K562 (cell line): ENCODE results near the gene C1QTNF8. TPM values are rescaled to one million over a fixed set of nuclear protein-coding genes. Genes with fewer than 3 reads are reported as not detected.

Experiments
- ATAC-seq: fragments of 200-7000 bp; cut with Tn5 transposase; 3 replicates; pipeline ENCODE4 v1.9.1; 2020; ENCODE audit warnings: moderate library complexity
- BruUV-seq: library from RNA; stranded (reverse); fragments of 400-500 nt; replicated peaks from 2 replicates; lab custom pipeline; 2021; lab: Mats Ljungman, UMichigan
- CTCF ChIA-PET: fragments of 300-600 bp; formaldehyde crosslinking; extraction: SDS; loops from one replicate; lab custom pipeline; 2021; ENCODE audit warnings: low intra/inter-chr PET ratio; lab: Yijun Ruan, JAX
- POLR2A ChIA-PET: fragments of 300-600, 350-650 bp; sonication (Branson Sonifier 250); formaldehyde crosslinking; extraction: SDS; loops from one replicate; lab custom pipeline; 2021; ENCODE audit warnings: antibody characterized with exemption, inconsistent platforms; lab: Yijun Ruan, JAX
- DNase-seq, 4 experiments: peaks; one replicate each; pipeline versions ENCODE4 v3.0.0 to v3.0.0-alpha.2; 2011 to 2018; ENCODE audit warnings: low spot score in 3 of 4, mixed read lengths in 3 of 4; ENCODE audit errors: extremely low read depth in 1 of 4
- FAIRE-seq: peaks from 2 replicates; lab custom pipeline; 2011; peaks lifted over from hg19 to GRCh38; lab: Jason Lieb, UNC
- H2AFZ ChIP-seq: 2 replicates; pipeline ENCODE4 v1.6.0; 2011; ENCODE audit warnings: low read depth, low read length, control low read depth, inconsistent platforms
- H3K27ac ChIP-seq: fragments of 200-600 bp; 3 replicates; pipeline ENCODE4 v1.8.0; 2011; ENCODE audit warnings: low read depth, mild to moderate bottlenecking, control low read depth, inconsistent platforms, low read length, moderate library complexity, mixed read lengths; ENCODE audit errors: extremely low read depth
- H3K27me3 ChIP-seq, 2 experiments: fragments of 300-600 bp in 1 of 2; 2 replicates in 1 of 2; 3 replicates in 1 of 2; pipeline versions ENCODE4 v1.6.0 to v1.8.0; 2011; ENCODE audit warnings: inconsistent platforms in 2 of 2, low read length in 2 of 2, mild to moderate bottlenecking in 1 of 2, mixed read lengths in 1 of 2, moderate library complexity in 1 of 2; ENCODE audit not compliant: control insufficient read depth in 2 of 2, insufficient read depth in 2 of 2
- H3K36me3 ChIP-seq: fragments of 300-600 bp; 3 replicates; pipeline ENCODE4 v1.8.0; 2011; ENCODE audit warnings: mild to moderate bottlenecking, low read length, inconsistent platforms; ENCODE audit not compliant: control insufficient read depth, insufficient read depth
- H3K4me1 ChIP-seq, 2 experiments: fragments of 200-600 bp in 1 of 2; replicated peaks in 1 of 2; 2 replicates in 1 of 2; 3 replicates in 1 of 2; pipeline versions ENCODE4 v1.5.1 to v1.8.0; 2011; ENCODE audit warnings: inconsistent platforms in 2 of 2, low read length in 2 of 2, mild to moderate bottlenecking in 1 of 2, mixed read lengths in 1 of 2, moderate library complexity in 1 of 2; ENCODE audit not compliant: control insufficient read depth in 2 of 2, insufficient read depth in 2 of 2
- H3K4me2 ChIP-seq: 2 replicates; pipeline ENCODE4 v1.6.1; 2011; ENCODE audit warnings: low read length, control low read depth, inconsistent platforms, mixed read lengths; ENCODE audit not compliant: insufficient read depth
- H3K4me3 ChIP-seq: fragments of 200-600 bp; sonication (generic), shearing (Covaris generic); 2 replicates; pipeline ENCODE4 v1.5.1; 2016; ENCODE audit warnings: control low read depth, inconsistent platforms
- H3K79me2 ChIP-seq: fragments of 200-600 bp; 3 replicates; pipeline ENCODE4 v1.8.0; 2011; ENCODE audit warnings: low read length, inconsistent platforms; ENCODE audit not compliant: control insufficient read depth, insufficient read depth
- H3K9ac ChIP-seq, 2 experiments: 2 replicates each; pipeline versions ENCODE4 v1.6.0 to v1.6.1; 2011; ENCODE audit warnings: low read depth in 2 of 2, low read length in 2 of 2, control low read depth in 1 of 2, inconsistent platforms in 1 of 2, mild to moderate bottlenecking in 1 of 2, mixed read lengths in 1 of 2; ENCODE audit not compliant: insufficient read depth in 1 of 2
- H3K9me1 ChIP-seq: one replicate; pipeline ENCODE4 v1.6.0; 2011; ENCODE audit warnings: inconsistent platforms, mild to moderate bottlenecking, low read length, moderate library complexity; ENCODE audit not compliant: control insufficient read depth, insufficient read depth
- H3K9me3 ChIP-seq: replicated peaks from 2 replicates; pipeline ENCODE4 v1.5.1; 2011; ENCODE audit warnings: low read depth, low read length, inconsistent platforms; ENCODE audit not compliant: control insufficient read depth, insufficient read depth
- H4K20me1 ChIP-seq: replicated peaks from 2 replicates; pipeline ENCODE4 v1.6.1; 2011; ENCODE audit warnings: low read length, inconsistent platforms, mixed read lengths; ENCODE audit not compliant: control insufficient read depth, insufficient read depth
- CAMTA2 ChIP-seq: fragments of 250-450 bp; sonication (Bioruptor Pico); conservative IDR thresholded peaks from 2 replicates; pipeline ENCODE4 v1.5.1; 2022
- FOXK1 ChIP-seq: sonication (generic); formaldehyde crosslinking; IDR thresholded peaks from 2 replicates; pipeline ENCODE4 v1.8.0; 2022; ENCODE audit warnings: missing genetic modification reagents, mild to moderate bottlenecking, borderline replicate concordance
- GABPB2 ChIP-seq: fragments of 250-450 bp; sonication (Bioruptor Pico); conservative IDR thresholded peaks from 2 replicates; pipeline ENCODE4 v1.5.1; 2021; ENCODE audit warnings: mild to moderate bottlenecking
- GMEB1 ChIP-seq: fragments of 250-450 bp; sonication (Bioruptor Pico); IDR thresholded peaks from 2 replicates; pipeline ENCODE4 v1.4.0; 2020; ENCODE audit warnings: mild to moderate bottlenecking
- JUNB ChIP-seq: fragments of 450-650 bp; formaldehyde crosslinking; conservative IDR thresholded peaks from 2 replicates; pipeline ENCODE4 v1.4.0; 2020; ENCODE audit warnings: mild to moderate bottlenecking
- NELFE ChIP-seq: IDR thresholded peaks from 2 replicates; pipeline ENCODE4 v1.6.1; 2011; ENCODE audit warnings: mild to moderate bottlenecking; ENCODE audit not compliant: insufficient read depth, insufficient read length
- NR3C1 ChIP-seq: sonication (generic); formaldehyde crosslinking; IDR thresholded peaks from 2 replicates; pipeline ENCODE4 v1.8.1; 2022; ENCODE audit warnings: missing genetic modification reagents
- SRSF1 ChIP-seq: fragments of 200-400 bp; formaldehyde crosslinking; IDR thresholded peaks from 2 replicates; pipeline ENCODE4 v1.6.1; 2017; ENCODE audit warnings: mild to moderate bottlenecking, low read depth, low read length, moderate library complexity
- TAF15 ChIP-seq: fragments of 200-400 bp; formaldehyde crosslinking; IDR thresholded peaks from 2 replicates; pipeline ENCODE4 v1.6.1; 2017; ENCODE audit warnings: mild to moderate bottlenecking, low read depth, low read length, moderate library complexity
- ZBTB8A ChIP-seq: fragments of 450-650 bp; IDR thresholded peaks from 2 replicates; pipeline ENCODE4 v1.6.1; 2018; ENCODE audit warnings: mild to moderate bottlenecking, moderate library complexity; ENCODE audit not compliant: partially characterized antibody
- ZFP1 ChIP-seq: fragments of 450-650 bp; formaldehyde crosslinking; IDR thresholded peaks from 2 replicates; pipeline ENCODE4 v1.4.0; 2020; ENCODE audit warnings: mild to moderate bottlenecking, mixed read lengths
- ZNF133 ChIP-seq: fragments of 250-450 bp; sonication (Bioruptor Pico); IDR thresholded peaks from 2 replicates; pipeline ENCODE4 v1.4.0; 2020; ENCODE audit warnings: mild to moderate bottlenecking
- WGBS: fragments of 100-300 bp; shearing (Covaris generic); methylation state at CpG from one replicate; pipeline ENCODE4 v1.1.6; 2016; ENCODE audit warnings: low coverage, mixed read lengths; ENCODE audit not compliant: insufficient coverage; ENCODE audit errors: missing lambda C conversion rate; 5-methylcytosine and 5-hydroxymethylcytosine counted together
- in situ Hi-C: fragments of 300-500 bp; cut with MboI; formaldehyde crosslinking; loops from 4 replicates; pipeline ENCODE4 v1.15.0; 2018; ENCODE audit warnings: inconsistent platforms, mixed read lengths
- intact Hi-C: fragments of 100-400 bp; cut with micrococcal nuclease; formaldehyde crosslinking; loops from 2 replicates; pipeline ENCODE4 v1.14.2; 2022
- polyA plus RNA-seq, 8 experiments: library from polyadenylated mRNA; depleted of rRNA in 4 of 8; stranded (reverse) in 5 of 8; unstranded in 3 of 8; fragments of >200 nt; fragmentation: Nextera tagmentation in 2 of 8; fragmentation: Illumina TruSeq in 1 of 8; extraction: Ambion mirVana in 2 of 8; extraction: Trizol in 1 of 8; gene quantifications; 2 replicates each; pipeline versions ENCODE4 v1.2.1 to v1.2.3, GENCODE V29; 2011 to 2014; ENCODE audit warnings: inconsistent platforms in 1 of 8, missing spikeins in 1 of 8
- total RNA-seq, 7 experiments: library from RNA; depleted of rRNA in 6 of 7; stranded (reverse); fragments of >200 nt in 6 of 7; fragmentation: Illumina TruSeq in 2 of 7; extraction: Trizol in 2 of 7; gene quantifications; 2 replicates each; pipeline versions ENCODE4 v1.2.1 to v1.2.3, GENCODE V29; 2011 to 2021; ENCODE audit warnings: low replicate concordance in 1 of 7
- TF ChIP-seq, protein P1 (sequence below): sonication (generic); formaldehyde crosslinking; IDR thresholded peaks from 2 replicates; pipeline ENCODE4 v1.8.0; 2022; ENCODE audit warnings: mild to moderate bottlenecking, missing genetic modification reagents
- TF ChIP-seq, protein P2 (sequence below): fragments of 200-400 bp; formaldehyde crosslinking; IDR thresholded peaks from 2 replicates; pipeline ENCODE4 v1.6.1; 2017; ENCODE audit warnings: mild to moderate bottlenecking, low read depth, low read length, moderate library complexity
- TF ChIP-seq, protein P3 (sequence below), 2 experiments: fragments of 200-800 bp in 1 of 2; sonication (Bioruptor generic) in 1 of 2; sonication (generic) in 1 of 2; formaldehyde crosslinking in 1 of 2; IDR thresholded peaks in 1 of 2; conservative IDR thresholded peaks in 1 of 2; 2 replicates each; pipeline versions ENCODE4 v1.5.0 to v1.6.1; 2016 to 2020; ENCODE audit warnings: missing compliant biosample characterization in 1 of 2, missing genetic modification characterization in 1 of 2, missing genetic modification reagents in 1 of 2
- TF ChIP-seq, protein P4 (sequence below): fragments of 450-650 bp; formaldehyde crosslinking; IDR thresholded peaks from 2 replicates; pipeline ENCODE4 v1.4.0; 2022; ENCODE audit warnings: mild to moderate bottlenecking, moderate library complexity

The C1QTNF8 gene
- total and polyA plus RNA-seq, 9 of the 15 experiments (the other 6 are each of a cell fraction or from before 2014, with no cell fraction given): not detected

DNA sequence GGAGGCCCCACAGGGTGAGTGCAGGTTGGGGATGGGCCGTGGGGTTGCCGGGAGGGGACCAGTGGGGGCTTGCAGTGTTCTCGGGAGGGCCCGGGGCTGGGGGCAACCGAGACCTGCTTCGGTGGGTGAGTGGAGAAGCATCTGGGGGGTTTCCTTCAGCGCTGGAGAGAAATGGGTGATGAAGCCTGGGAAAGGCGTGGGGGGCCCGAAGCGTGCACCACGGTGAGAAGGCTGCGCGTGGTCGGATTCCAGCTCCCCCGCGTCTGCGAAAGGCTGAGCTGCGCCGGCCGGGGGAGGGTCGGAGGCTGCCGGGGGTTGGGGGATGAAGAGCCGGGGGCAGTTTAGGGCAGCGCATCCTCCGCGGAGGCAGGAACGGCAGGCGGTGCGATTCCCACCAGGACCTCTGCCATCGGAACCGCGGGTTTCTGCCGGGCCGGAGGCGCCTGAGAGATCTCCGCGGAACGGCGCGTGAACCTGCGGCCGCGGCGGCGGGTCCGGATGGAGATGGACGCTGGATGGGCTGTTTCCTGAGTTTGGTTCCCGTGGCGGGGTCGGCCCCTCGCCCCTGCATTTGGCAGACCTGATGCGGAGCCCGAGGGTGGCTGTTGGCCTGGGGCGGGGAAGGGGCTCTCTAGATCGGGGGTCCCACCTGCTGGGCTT is 30.4 kb downstream of the C1QTNF8 start:
- Histone ChIP-seq H3K36me3 (no peaks in the 10 kb centered on the region), H3K9ac (no peak overlapping the region), H3K4me3 (no peak overlapping the region), H2AFZ (no peak overlapping the region), H3K79me2 (no peaks in the 10 kb centered on the region), H3K9me3 (no peaks in the 10 kb centered on the region), H3K4me2 (no peak overlapping the region), H3K27me3 (peaks cover 22 to 62% of the 10 kb centered on the region in 2 experiments), H4K20me1 (peaks cover 7% of the 10 kb centered on the region; the same call in 1 of the 2 replicates), H3K27ac (no peak overlapping the region), H3K9me1 (no peaks in the 10 kb centered on the region), H3K4me1 (peaks cover 0 to 43% of the 10 kb centered on the region in 2 experiments; a peak in 2 of 5 replicates)
- POLR2A ChIA-PET: no interaction called here
- no peak for ATAC-seq
- DNase-seq: no peak
- WGBS: 12% methylated on average over 26 of the region's 55 CpGs
- TF ChIP-seq NR3C1 (no peak), FOXK1 (CRISPR knock-in tag) (no peak), GMEB1 (CRISPR knock-in tag) (no peak), ZBTB8A (no peak), NELFE (no peak), SRSF1 (no peak), ZFP1 (CRISPR knock-in tag) (no peak), ZNF133 (CRISPR knock-in tag) (no peak), TAF15 (no peak), JUNB (CRISPR knock-in tag) (no peak), GABPB2 (CRISPR knock-in tag) (no peak), CAMTA2 (CRISPR knock-in tag) (no peak)
- TF ChIP-seq, protein P1, sequence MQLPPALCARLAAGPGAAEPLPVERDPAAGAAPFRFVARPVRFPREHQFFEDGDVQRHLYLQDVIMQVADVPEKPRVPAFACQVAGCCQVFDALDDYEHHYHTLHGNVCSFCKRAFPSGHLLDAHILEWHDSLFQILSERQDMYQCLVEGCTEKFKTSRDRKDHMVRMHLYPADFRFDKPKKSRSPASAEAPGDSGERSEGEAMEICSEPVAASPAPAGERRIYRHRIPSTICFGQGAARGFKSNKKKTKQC: no peak
- TF ChIP-seq, protein P2, sequence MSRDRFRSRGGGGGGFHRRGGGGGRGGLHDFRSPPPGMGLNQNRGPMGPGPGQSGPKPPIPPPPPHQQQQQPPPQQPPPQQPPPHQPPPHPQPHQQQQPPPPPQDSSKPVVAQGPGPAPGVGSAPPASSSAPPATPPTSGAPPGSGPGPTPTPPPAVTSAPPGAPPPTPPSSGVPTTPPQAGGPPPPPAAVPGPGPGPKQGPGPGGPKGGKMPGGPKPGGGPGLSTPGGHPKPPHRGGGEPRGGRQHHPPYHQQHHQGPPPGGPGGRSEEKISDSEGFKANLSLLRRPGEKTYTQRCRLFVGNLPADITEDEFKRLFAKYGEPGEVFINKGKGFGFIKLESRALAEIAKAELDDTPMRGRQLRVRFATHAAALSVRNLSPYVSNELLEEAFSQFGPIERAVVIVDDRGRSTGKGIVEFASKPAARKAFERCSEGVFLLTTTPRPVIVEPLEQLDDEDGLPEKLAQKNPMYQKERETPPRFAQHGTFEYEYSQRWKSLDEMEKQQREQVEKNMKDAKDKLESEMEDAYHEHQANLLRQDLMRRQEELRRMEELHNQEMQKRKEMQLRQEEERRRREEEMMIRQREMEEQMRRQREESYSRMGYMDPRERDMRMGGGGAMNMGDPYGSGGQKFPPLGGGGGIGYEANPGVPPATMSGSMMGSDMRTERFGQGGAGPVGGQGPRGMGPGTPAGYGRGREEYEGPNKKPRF: no peak
- TF ChIP-seq, protein P3, sequence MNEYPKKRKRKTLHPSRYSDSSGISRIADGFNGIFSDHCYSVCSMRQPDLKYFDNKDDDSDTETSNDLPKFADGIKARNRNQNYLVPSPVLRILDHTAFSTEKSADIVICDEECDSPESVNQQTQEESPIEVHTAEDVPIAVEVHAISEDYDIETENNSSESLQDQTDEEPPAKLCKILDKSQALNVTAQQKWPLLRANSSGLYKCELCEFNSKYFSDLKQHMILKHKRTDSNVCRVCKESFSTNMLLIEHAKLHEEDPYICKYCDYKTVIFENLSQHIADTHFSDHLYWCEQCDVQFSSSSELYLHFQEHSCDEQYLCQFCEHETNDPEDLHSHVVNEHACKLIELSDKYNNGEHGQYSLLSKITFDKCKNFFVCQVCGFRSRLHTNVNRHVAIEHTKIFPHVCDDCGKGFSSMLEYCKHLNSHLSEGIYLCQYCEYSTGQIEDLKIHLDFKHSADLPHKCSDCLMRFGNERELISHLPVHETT (CRISPR knock-in tag; conservative IDR thresholded peaks at IDR 0.05 in 1 of 2, IDR thresholded peaks at IDR 0.05 in 1 of 2): no peak
- TF ChIP-seq, protein P4, sequence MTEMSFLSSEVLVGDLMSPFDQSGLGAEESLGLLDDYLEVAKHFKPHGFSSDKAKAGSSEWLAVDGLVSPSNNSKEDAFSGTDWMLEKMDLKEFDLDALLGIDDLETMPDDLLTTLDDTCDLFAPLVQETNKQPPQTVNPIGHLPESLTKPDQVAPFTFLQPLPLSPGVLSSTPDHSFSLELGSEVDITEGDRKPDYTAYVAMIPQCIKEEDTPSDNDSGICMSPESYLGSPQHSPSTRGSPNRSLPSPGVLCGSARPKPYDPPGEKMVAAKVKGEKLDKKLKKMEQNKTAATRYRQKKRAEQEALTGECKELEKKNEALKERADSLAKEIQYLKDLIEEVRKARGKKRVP (CRISPR knock-in tag): no peak
- in situ Hi-C loops: no loop called here
- BruUV-seq: no TSS peak
- no peak for FAIRE-seq
- intact Hi-C loops: no loop called here
- CTCF ChIA-PET: no interaction called here
